ENCODE measurements around the gene TMPRSS9. TPM values are rescaled to one million over a fixed set of nuclear protein-coding genes. Genes with fewer than 3 reads are reported as not detected.

TMPRSS9 gene
- total and polyA plus RNA-seq, 2 donors from 2014 or later, result not detected

DNA sequence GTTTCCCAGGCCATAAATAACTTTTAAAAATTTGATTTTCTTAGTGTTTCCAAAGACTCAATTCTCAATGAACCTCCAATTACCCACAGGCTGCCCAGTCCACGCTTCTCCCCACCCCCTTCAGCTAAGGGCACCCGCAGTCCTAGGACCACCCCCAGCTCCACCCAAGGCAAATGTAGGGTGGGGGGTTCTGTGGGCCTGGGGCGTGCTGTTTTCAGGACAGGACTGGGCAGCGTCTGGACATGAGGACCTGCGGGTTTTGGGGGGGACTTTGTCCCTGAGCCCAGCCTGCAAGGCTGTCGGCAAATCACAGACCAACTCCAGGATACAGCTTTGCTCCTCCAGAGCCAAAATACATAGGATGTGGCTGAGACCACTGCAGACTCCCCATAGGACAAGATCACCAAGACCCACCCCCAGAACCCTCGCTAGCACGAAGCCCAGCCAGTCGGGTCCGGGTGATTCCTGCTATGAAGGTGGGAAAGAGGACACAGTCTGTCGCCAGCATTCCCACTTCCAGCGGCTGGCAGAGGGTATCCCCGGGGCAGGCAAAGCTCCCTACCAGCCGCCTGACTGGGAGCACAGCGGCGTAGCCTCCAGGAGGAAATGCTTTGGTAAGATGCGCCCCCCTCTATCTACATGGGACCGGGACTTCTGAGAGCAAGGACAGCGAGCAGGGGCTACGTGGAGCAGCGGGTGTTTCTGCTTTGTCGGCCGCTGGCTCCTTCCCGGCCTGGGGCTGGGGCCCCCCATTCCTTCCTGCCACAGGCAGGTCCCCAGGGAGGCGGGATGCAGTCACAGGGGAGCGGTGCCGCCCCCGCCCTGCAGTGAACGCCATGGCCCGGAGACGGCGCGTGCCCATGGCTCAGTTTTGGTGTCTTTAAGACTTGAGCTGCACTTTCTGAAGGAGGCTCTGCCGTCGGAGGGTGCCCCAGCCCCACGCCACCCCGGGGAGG lies 69.0 kb downstream of the TMPRSS9 start:
- Histone ChIP-seq H3K4me3 (ENCODE audit: low read length in 3 of 3) (no peak overlapping the region), H3K9ac (ENCODE audit: low read length in 3 of 3) (no peak overlapping the region), H3K27ac (ENCODE audit: low read depth in 2 of 2, low read length in 2 of 2) (no peak overlapping the region), H3K4me1 (ENCODE audit: control insufficient read depth in 2 of 3, insufficient read depth in 2 of 3, low read depth in 1 of 3, low read length in 3 of 3) (peaks cover 0 to 11% (median 8%) of the 10 kb centered on the region in 3 donors), H3K9me3 (ENCODE audit: control insufficient read depth in 2 of 3, insufficient read depth in 1 of 3, low read length in 3 of 3) (no peaks in the 10 kb centered on the region), H3K36me3 (ENCODE audit: control insufficient read depth in 2 of 3, insufficient read depth in 3 of 3, low read length in 3 of 3) (no peaks in the 10 kb centered on the region), H3K27me3 (ENCODE audit: control insufficient read depth, insufficient read depth, low read length) (no peaks in the 10 kb centered on the region)
- FAIRE-seq (no peak), DNase-seq (peak in 2 of 5 donors; percentile 11 to 64)
- intact Hi-C loops (cut with DNase I), result no loop called here
- TF ChIP-seq, protein P1, sequence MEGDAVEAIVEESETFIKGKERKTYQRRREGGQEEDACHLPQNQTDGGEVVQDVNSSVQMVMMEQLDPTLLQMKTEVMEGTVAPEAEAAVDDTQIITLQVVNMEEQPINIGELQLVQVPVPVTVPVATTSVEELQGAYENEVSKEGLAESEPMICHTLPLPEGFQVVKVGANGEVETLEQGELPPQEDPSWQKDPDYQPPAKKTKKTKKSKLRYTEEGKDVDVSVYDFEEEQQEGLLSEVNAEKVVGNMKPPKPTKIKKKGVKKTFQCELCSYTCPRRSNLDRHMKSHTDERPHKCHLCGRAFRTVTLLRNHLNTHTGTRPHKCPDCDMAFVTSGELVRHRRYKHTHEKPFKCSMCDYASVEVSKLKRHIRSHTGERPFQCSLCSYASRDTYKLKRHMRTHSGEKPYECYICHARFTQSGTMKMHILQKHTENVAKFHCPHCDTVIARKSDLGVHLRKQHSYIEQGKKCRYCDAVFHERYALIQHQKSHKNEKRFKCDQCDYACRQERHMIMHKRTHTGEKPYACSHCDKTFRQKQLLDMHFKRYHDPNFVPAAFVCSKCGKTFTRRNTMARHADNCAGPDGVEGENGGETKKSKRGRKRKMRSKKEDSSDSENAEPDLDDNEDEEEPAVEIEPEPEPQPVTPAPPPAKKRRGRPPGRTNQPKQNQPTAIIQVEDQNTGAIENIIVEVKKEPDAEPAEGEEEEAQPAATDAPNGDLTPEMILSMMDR (IDR thresholded peaks at IDR 0.05; ENCODE audit: borderline replicate concordance, extremely low read depth, insufficient read depth), result no peak

- no peak overlapping the region for H3K4me3 ChIP-seq (ENCODE audit: low read length in 3 of 3)
- FAIRE-seq (no peak), DNase-seq (peak in 2 of 5 donors; percentile 29 to 48)
- H3K36me3 ChIP-seq (ENCODE audit: control insufficient read depth in 2 of 3, insufficient read depth in 3 of 3, low read length in 3 of 3), result no peaks in the 10 kb centered on the region
- no peak overlapping the region for H3K9ac ChIP-seq (ENCODE audit: low read length in 3 of 3)
- no peak overlapping the region for H3K27ac ChIP-seq (ENCODE audit: low read depth in 2 of 2, low read length in 2 of 2)
- H3K4me1 ChIP-seq (ENCODE audit: control insufficient read depth in 2 of 3, insufficient read depth in 2 of 3, low read depth in 1 of 3, low read length in 3 of 3), result peaks cover 0 to 11% (median 8%) of the 10 kb centered on the region in 3 donors
- TF ChIP-seq, protein P1 (IDR thresholded peaks at IDR 0.05; ENCODE audit: borderline replicate concordance, extremely low read depth, insufficient read depth), result no peak
- intact Hi-C loops (cut with DNase I), result no loop called here
- H3K27me3 ChIP-seq (ENCODE audit: control insufficient read depth, insufficient read depth, low read length), result no peaks in the 10 kb centered on the region
- H3K9me3 ChIP-seq (ENCODE audit: control insufficient read depth in 2 of 3, insufficient read depth in 1 of 3, low read length in 3 of 3), result no peaks in the 10 kb centered on the region
Measured at GRCh38 chr19:2429917-2430535, 70.0 kb downstream of the TMPRSS9 start.

GRCh38 chr19:2431318-2432055 lies 71.4 kb downstream of the TMPRSS9 start:
- no peak for FAIRE-seq

More at GRCh38 chr19:2431318-2432055, 71.4 kb downstream of the TMPRSS9 start:
- H3K27me3 ChIP-seq (ENCODE audit: control insufficient read depth, insufficient read depth, low read length), result no peaks in the 10 kb centered on the region
- TF ChIP-seq, protein P1 (IDR thresholded peaks at IDR 0.05; ENCODE audit: borderline replicate concordance, extremely low read depth, insufficient read depth), result no peak
- H3K36me3 ChIP-seq (ENCODE audit: control insufficient read depth in 2 of 3, insufficient read depth in 3 of 3, low read length in 3 of 3), result no peaks in the 10 kb centered on the region
- intact Hi-C loops (cut with DNase I), result no loop called here
- no peak overlapping the region for H3K4me3 ChIP-seq (ENCODE audit: low read length in 3 of 3)
- no peak overlapping the region for H3K27ac ChIP-seq (ENCODE audit: low read depth in 2 of 2, low read length in 2 of 2)
- H3K4me1 ChIP-seq (ENCODE audit: control insufficient read depth in 2 of 3, insufficient read depth in 2 of 3, low read depth in 1 of 3, low read length in 3 of 3), result peaks cover 0 to 5% (median 4%) of the 10 kb centered on the region in 3 donors
- H3K9ac ChIP-seq (ENCODE audit: low read length in 3 of 3), result no peak overlapping the region
- DNase-seq, result peak in 1 of 5 donors; percentile 40
- no peaks in the 10 kb centered on the region for H3K9me3 ChIP-seq (ENCODE audit: control insufficient read depth in 2 of 3, insufficient read depth in 1 of 3, low read length in 3 of 3)
